ENCODE data around the gene NRARP.
A peak's percentile ranks its signal among the peaks of the same experiment; 100 is the strongest.

The NRARP gene

DNA sequence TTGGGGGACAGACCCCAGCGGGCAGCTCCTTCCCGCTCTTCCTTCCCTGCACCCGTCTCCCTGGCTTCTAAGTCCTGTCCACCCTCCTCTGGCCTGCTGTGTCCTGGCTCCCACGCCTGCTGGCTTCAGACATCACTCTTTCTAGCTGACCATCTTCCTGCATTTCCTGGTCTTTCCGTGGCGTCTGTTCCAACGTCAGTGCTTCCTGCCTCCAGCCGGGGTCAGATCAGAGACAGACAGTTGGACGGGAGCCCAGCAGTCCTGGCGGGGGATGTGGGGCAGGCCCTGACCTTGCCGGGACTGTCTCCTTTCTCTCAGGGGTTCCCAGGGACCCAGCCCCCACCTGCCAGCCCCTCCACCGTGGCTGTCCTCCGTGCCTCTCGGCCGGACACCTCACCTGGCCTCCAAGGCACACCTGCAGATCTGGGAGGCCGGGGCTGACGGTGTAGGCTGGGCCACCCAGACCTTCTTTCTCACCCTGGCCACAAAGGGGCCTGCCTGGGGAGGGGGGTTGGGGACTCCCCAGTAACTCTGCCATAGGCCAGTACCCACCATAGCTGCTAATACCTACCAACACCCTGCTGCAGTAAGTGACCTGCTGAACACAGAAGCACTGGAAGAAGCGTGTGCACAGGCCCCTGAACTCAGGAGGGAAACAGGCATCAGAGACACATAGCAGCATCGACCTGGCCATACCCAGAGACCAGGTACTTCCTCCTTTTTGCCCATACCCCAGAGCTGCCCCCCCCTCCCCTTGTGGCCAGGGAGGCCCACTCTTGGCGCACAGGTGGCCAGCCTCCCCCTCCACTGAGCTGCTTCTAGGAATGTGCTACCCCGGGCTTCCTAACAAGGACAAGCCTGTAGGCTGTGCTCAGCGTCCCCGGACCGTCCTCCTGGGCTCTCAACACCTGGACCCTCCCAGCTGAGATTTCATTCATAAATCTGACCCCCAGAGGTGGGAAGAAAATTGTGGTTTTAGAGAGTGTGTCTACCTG is 5.1 kb downstream of the NRARP start:
- Histone ChIP-seq H3K79me2 (ENCODE audit: insufficient read depth, low read length) (no peaks in the 10 kb centered on the region), H3K4me2 (ENCODE audit: low read length) (no peak overlapping the region), H4K20me1 (ENCODE audit: insufficient read depth, low read length) (no peaks in the 10 kb centered on the region), H3K9ac (ENCODE audit: low read length) (no peak overlapping the region), H3K36me3 (ENCODE audit: insufficient read depth, low read length) (no peaks in the 10 kb centered on the region), H3F3A (ENCODE audit: insufficient read depth, low read length) (no peaks in the 10 kb centered on the region), H3K4me3 (ENCODE audit: low read depth, low read length, poor library complexity, severe bottlenecking) (no peak overlapping the region), H3K9me2 (ENCODE audit: low read depth, low read length) (no peaks in the 10 kb centered on the region), H3K27ac (ENCODE audit: low read depth, low read length, poor library complexity, severe bottlenecking) (no peak overlapping the region), H3K9me3 (ENCODE audit: low read length) (no peaks in the 10 kb centered on the region), H2AFZ (ENCODE audit: low read length) (no peak overlapping the region), H3K27me3 (ENCODE audit: insufficient read depth, low read length) (peaks cover 12% of the 10 kb centered on the region; the same call in 1 of the 2 replicates), H3K4me1 (ENCODE audit: insufficient read depth, low read length, severe bottlenecking) (peaks cover 14% of the 10 kb centered on the region)
- TF ChIP-seq, protein P1, sequence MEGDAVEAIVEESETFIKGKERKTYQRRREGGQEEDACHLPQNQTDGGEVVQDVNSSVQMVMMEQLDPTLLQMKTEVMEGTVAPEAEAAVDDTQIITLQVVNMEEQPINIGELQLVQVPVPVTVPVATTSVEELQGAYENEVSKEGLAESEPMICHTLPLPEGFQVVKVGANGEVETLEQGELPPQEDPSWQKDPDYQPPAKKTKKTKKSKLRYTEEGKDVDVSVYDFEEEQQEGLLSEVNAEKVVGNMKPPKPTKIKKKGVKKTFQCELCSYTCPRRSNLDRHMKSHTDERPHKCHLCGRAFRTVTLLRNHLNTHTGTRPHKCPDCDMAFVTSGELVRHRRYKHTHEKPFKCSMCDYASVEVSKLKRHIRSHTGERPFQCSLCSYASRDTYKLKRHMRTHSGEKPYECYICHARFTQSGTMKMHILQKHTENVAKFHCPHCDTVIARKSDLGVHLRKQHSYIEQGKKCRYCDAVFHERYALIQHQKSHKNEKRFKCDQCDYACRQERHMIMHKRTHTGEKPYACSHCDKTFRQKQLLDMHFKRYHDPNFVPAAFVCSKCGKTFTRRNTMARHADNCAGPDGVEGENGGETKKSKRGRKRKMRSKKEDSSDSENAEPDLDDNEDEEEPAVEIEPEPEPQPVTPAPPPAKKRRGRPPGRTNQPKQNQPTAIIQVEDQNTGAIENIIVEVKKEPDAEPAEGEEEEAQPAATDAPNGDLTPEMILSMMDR (IDR thresholded peaks at IDR 0.05; ENCODE audit: low read length) = no peak
- TF ChIP-seq EZH2 (IDR thresholded peaks at IDR 0.05; ENCODE audit: borderline replicate concordance, low read length) = no peak

DNA sequence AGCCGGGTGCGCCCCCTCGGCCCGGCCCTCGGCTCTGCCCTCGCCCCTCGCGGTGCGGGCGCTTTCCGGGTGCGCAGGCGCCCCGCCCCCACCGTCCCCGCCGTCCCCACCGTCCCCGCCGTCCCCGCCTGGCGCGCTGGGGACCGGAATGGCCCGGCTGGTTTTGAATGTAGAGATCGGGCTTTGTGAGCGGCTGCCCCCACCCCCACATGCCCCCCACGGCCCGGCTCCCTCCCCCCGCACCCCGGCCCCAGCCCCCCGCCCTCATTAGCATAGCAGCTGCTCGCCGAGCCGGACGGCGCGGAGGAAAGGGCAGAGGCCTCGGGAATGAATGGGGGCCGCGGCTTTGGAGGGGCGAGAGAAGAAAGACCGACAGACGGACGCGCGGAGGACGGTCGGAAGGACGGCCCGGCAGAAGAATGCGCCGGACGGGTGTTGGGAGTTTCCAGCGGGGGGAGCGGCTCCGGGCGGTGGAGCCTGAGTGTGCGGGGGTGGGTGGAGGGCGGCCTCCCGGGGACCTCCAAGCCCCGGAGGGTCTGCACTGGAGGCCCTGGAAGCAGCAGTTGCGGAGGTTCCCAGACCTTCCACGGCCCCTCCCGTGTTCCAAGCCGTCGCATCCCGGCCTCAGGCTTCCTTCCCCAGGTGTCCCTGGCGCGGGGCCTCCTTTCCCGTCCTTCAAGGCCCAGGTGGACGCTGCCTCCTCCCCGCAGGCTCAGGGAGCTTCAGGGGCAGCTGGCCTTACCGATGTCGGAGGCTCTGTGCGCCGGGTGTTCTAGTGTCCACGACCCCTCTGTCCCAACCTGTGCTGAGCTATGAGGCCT is 6.0 kb downstream of the NRARP start:
- Histone ChIP-seq H3K9me2 (ENCODE audit: low read depth, low read length) (no peaks in the 10 kb centered on the region), H3K4me2 (ENCODE audit: low read length) (0 out of 2 replicates have a peak overlapping the region, but pooled peaks have one; percentile 31), H3K9ac (ENCODE audit: low read length) (no peak overlapping the region), H4K20me1 (ENCODE audit: insufficient read depth, low read length) (no peaks in the 10 kb centered on the region), H3K27me3 (ENCODE audit: insufficient read depth, low read length) (peaks cover 12% of the 10 kb centered on the region; the same call in 1 of the 2 replicates), H3F3A (ENCODE audit: insufficient read depth, low read length) (no peaks in the 10 kb centered on the region), H3K79me2 (ENCODE audit: insufficient read depth, low read length) (no peaks in the 10 kb centered on the region), H3K4me1 (ENCODE audit: insufficient read depth, low read length, severe bottlenecking) (peaks cover 7% of the 10 kb centered on the region), H2AFZ (ENCODE audit: low read length) (no peak overlapping the region), H3K4me3 (ENCODE audit: low read depth, low read length, poor library complexity, severe bottlenecking) (no peak overlapping the region), H3K27ac (ENCODE audit: low read depth, low read length, poor library complexity, severe bottlenecking) (no peak overlapping the region), H3K9me3 (ENCODE audit: low read length) (no peaks in the 10 kb centered on the region), H3K36me3 (ENCODE audit: insufficient read depth, low read length) (no peaks in the 10 kb centered on the region)
- TF ChIP-seq EZH2 (IDR thresholded peaks at IDR 0.05; ENCODE audit: borderline replicate concordance, low read length) = no peak
- TF ChIP-seq, protein P1 (IDR thresholded peaks at IDR 0.05; ENCODE audit: low read length) = no peak

DNA sequence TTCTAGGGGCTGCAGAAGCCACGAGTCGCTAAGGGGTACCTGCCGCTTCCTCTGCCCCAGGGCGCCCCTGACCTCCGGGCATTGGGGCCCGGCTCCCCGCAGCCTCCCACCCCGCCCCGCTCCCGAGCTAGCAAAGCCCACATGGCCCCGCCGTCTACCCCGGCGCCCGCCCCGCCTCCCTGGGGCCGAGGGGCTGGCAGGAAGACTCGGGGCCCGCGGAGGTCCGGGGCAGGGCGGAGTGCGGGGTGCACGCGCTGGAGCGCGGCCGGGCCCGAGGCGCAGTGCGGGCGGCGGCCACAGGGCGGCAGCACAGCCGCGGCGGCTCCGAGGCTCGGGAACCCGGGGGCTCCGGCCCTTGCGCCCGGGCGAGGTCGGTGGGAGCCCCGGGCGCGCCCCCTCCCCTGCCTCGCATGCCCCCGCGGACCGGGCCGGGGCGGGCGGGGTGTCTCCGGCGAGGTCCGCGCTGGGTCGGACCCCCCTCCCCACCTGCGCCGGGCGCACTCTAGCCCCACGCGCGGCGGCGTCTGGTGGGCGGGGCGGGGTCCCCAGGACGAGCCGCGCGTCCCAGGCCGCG is 6.7 kb downstream of the NRARP start:
- Histone ChIP-seq H3K4me2 (ENCODE audit: low read length) (peak overlapping the region; percentile 40; the same call in 1 of the 2 replicates), H3K36me3 (ENCODE audit: insufficient read depth, low read length) (no peaks in the 10 kb centered on the region), H3K9me3 (ENCODE audit: low read length) (no peaks in the 10 kb centered on the region), H3K27me3 (ENCODE audit: insufficient read depth, low read length) (peaks cover 12% of the 10 kb centered on the region; the same call in 1 of the 2 replicates), H3K79me2 (ENCODE audit: insufficient read depth, low read length) (no peaks in the 10 kb centered on the region), H2AFZ (ENCODE audit: low read length) (no peak overlapping the region), H3K27ac (ENCODE audit: low read depth, low read length, poor library complexity, severe bottlenecking) (no peak overlapping the region), H4K20me1 (ENCODE audit: insufficient read depth, low read length) (no peaks in the 10 kb centered on the region), H3K9me2 (ENCODE audit: low read depth, low read length) (no peaks in the 10 kb centered on the region), H3K9ac (ENCODE audit: low read length) (no peak overlapping the region), H3K4me3 (ENCODE audit: low read depth, low read length, poor library complexity, severe bottlenecking) (no peak overlapping the region), H3K4me1 (ENCODE audit: insufficient read depth, low read length, severe bottlenecking) (no peaks in the 10 kb centered on the region), H3F3A (ENCODE audit: insufficient read depth, low read length) (no peaks in the 10 kb centered on the region)
- TF ChIP-seq, protein P1 (IDR thresholded peaks at IDR 0.05; ENCODE audit: low read length) = no peak; the same call in 1 of the 2 replicates
- TF ChIP-seq EZH2 (IDR thresholded peaks at IDR 0.05; ENCODE audit: borderline replicate concordance, low read length) = no peak

All from OCI-LY1 (cell line).